ENCODE results near the gene RBM11.

RBM11 gene

GRCh38 chr21:14271053-14271452 lies 55.1 kb downstream of the RBM11 start:
- no peak for DNase-seq (ENCODE audit: low read depth, low spot score)

GRCh38 chr21:14271641-14272040 lies 55.7 kb downstream of the RBM11 start:
- DNase-seq (ENCODE audit: low read depth, low spot score): no peak

- no peak for DNase-seq (ENCODE audit: low read depth, low spot score)
Measured at GRCh38 chr21:14273736-14274538, 58.0 kb downstream of the RBM11 start.

- no peak for DNase-seq (ENCODE audit: low read depth, low spot score)
Measured at GRCh38 chr21:14275702-14276205, 59.8 kb downstream of the RBM11 start.
